ENCODE data around the gene HACD2. TPM values are rescaled to one million over a fixed set of nuclear protein-coding genes. Genes with fewer than 3 reads are reported as not detected.

HACD2 gene
- total and polyA plus RNA-seq, 9 of the 15 experiments (the other 6 are each of a cell fraction or from before 2014, with no cell fraction given), result 1.3 to 10.5 (median 3.8) TPM

GRCh38 chr3:123587401-123587800 lies 2.5 kb upstream of the HACD2 start:
- ATAC-seq (no peak), DNase-seq (ENCODE audit: extremely low read depth in 1 of 4, low spot score in 3 of 4) (peak in 1 of 4 experiments; percentile 7), FAIRE-seq (no peak)
- POLR2A ChIA-PET, result interaction anchor here (1.3 kb wide), 1 partner anchor 14 kb away, joined by 4 read pairs; no protein-coding TSS in a partner anchor
- Histone ChIP-seq H3K27me3 (ENCODE audit: control insufficient read depth in 2 of 2, insufficient read depth in 2 of 2, low read length in 2 of 2) (no peaks in the 10 kb centered on the region), H3K36me3 (ENCODE audit: control insufficient read depth, insufficient read depth, low read length) (no peaks in the 10 kb centered on the region), H3K4me3 (no peak overlapping the region), H3K9me1 (ENCODE audit: control insufficient read depth, insufficient read depth, low read length) (no peaks in the 10 kb centered on the region), H3K9ac (ENCODE audit: insufficient read depth in 1 of 2, low read depth in 2 of 2, low read length in 2 of 2) (no peak overlapping the region), H3K9me3 (replicated peaks; ENCODE audit: control insufficient read depth, insufficient read depth, low read depth, low read length) (peaks cover 10% of the 10 kb centered on the region), H2AFZ (ENCODE audit: low read depth, low read length) (no peak overlapping the region), H3K4me1 (replicated peaks in 1 of 2; ENCODE audit: control insufficient read depth in 2 of 2, insufficient read depth in 2 of 2, low read length in 2 of 2) (peaks cover 4% of the 10 kb centered on the region in 2 experiments; a peak in 1 of 5 replicates), H4K20me1 (replicated peaks; ENCODE audit: control insufficient read depth, insufficient read depth, low read length) (no peaks in the 10 kb centered on the region), H3K79me2 (ENCODE audit: control insufficient read depth, insufficient read depth, low read length) (peaks cover 19% of the 10 kb centered on the region), H3K4me2 (ENCODE audit: insufficient read depth, low read length) (no peak overlapping the region), H3K27ac (ENCODE audit: extremely low read depth, low read depth, low read length) (no peak overlapping the region)
- intact Hi-C loops (cut with micrococcal nuclease) (no loop called here), in situ Hi-C loops (cut with MboI) (no loop called here)
- no CpG with 5 or more reads among the region's 2 CpGs for WGBS (ENCODE audit: insufficient coverage, low coverage, missing lambda C conversion rate)
- TF ChIP-seq ZNF41 (CRISPR knock-in tag; conservative IDR thresholded peaks at IDR 0.05), result no peak
- no peak for TF ChIP-seq NONO (IDR thresholded peaks at IDR 0.05; ENCODE audit: low read depth in 2 of 2, low read length in 1 of 2)
- no TSS peak for BruUV-seq (replicated peaks)
- CTCF ChIA-PET (ENCODE audit: low intra/inter-chr PET ratio), result no interaction called here

- no TSS peak for BruUV-seq (replicated peaks)
- ChIA-PET CTCF (ENCODE audit: low intra/inter-chr PET ratio) (no interaction called here), POLR2A (interaction anchor here (1.3 to 1.9 kb wide), 2 partner anchors 8 to 14 kb away, joined by 4 to 6 read pairs; no protein-coding TSS in a partner anchor)
- H3K4me3 ChIP-seq, result no peak overlapping the region
- no peak overlapping the region for H3K27ac ChIP-seq (ENCODE audit: extremely low read depth, low read depth, low read length)
- H3K4me2 ChIP-seq (ENCODE audit: insufficient read depth, low read length), result no peak overlapping the region; the same call in 1 of the 2 replicates
- H3K27me3 ChIP-seq (ENCODE audit: control insufficient read depth in 2 of 2, insufficient read depth in 2 of 2, low read length in 2 of 2), result no peaks in the 10 kb centered on the region
- no peak overlapping the region for H2AFZ ChIP-seq (ENCODE audit: low read depth, low read length)
- no peaks in the 10 kb centered on the region for H3K9me1 ChIP-seq (ENCODE audit: control insufficient read depth, insufficient read depth, low read length)
- H3K36me3 ChIP-seq (ENCODE audit: control insufficient read depth, insufficient read depth, low read length), result peaks cover under 1% of the 10 kb centered on the region; the same call in 1 of the 3 replicates
- in situ Hi-C loops (cut with MboI) (no loop called here), intact Hi-C loops (cut with micrococcal nuclease) (no loop called here)
- 0 out of 4 replicates have a peak overlapping the region, but pooled peaks of 1 of the 2 experiments have one; percentile 88 for H3K9ac ChIP-seq (ENCODE audit: insufficient read depth in 1 of 2, low read depth in 2 of 2, low read length in 2 of 2)
- H4K20me1 ChIP-seq (replicated peaks; ENCODE audit: control insufficient read depth, insufficient read depth, low read length), result no peaks in the 10 kb centered on the region
- ATAC-seq (no peak), DNase-seq (ENCODE audit: extremely low read depth in 1 of 4, low spot score in 3 of 4) (no peak), FAIRE-seq (no peak)
- WGBS (ENCODE audit: insufficient coverage, low coverage, missing lambda C conversion rate), result 16% methylated on average over 2 of the region's 2 CpGs
- H3K79me2 ChIP-seq (ENCODE audit: control insufficient read depth, insufficient read depth, low read length), result peaks cover 19% of the 10 kb centered on the region
- H3K9me3 ChIP-seq (replicated peaks; ENCODE audit: control insufficient read depth, insufficient read depth, low read depth, low read length), result peaks cover 10% of the 10 kb centered on the region
- H3K4me1 ChIP-seq (replicated peaks in 1 of 2; ENCODE audit: control insufficient read depth in 2 of 2, insufficient read depth in 2 of 2, low read length in 2 of 2), result peaks cover 4% of the 10 kb centered on the region in 2 experiments; a peak in 1 of 5 replicates
- TF ChIP-seq CHD7 (IDR thresholded peaks at IDR 0.05; ENCODE audit: low read depth, low read length) (no peak), IRF2 (CRISPR knock-in tag; IDR thresholded peaks at IDR 0.05) (no peak)
These were observed 2.1 kb upstream of the HACD2 start for GRCh38 chr3:123586968-123587367.
